Hepatic stellate cell (primary cell): ENCODE measurements around the gene TLE5.
A peak's percentile ranks its signal among the peaks of the same experiment; 100 is the strongest.
"Not testable (repeated sequence)": the region's sequence is repeated elsewhere in the genome, so short reads cannot be mapped to it uniquely, and the experiment has no call there.

ENCODE experiments used
- DNase-seq: peaks from one replicate; pipeline ENCODE4 v3.0.0; 2011; ENCODE audit warnings: low spot score

The TLE5 gene

DNA sequence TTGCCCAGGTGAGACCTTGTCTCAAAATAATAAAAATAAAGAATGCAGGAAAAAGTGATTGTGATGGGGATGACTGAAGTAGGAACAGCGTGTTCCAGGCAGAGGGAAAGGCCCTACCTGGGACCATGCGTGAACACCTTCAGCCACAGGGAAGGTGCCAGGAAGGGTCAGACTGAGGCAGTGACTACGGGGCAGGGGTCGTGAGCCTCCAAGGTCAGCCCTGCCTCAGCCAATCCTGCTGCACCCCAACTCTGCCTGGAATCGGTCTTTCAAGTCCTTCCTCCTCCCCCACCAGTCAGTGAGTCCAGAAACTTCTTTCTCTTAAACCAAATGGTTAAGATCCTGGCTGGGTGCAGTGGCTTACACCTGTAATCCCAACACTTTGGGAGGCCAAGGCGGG, 17.1 kb downstream of the TLE5 start:
- DNase-seq: no peak

DNA sequence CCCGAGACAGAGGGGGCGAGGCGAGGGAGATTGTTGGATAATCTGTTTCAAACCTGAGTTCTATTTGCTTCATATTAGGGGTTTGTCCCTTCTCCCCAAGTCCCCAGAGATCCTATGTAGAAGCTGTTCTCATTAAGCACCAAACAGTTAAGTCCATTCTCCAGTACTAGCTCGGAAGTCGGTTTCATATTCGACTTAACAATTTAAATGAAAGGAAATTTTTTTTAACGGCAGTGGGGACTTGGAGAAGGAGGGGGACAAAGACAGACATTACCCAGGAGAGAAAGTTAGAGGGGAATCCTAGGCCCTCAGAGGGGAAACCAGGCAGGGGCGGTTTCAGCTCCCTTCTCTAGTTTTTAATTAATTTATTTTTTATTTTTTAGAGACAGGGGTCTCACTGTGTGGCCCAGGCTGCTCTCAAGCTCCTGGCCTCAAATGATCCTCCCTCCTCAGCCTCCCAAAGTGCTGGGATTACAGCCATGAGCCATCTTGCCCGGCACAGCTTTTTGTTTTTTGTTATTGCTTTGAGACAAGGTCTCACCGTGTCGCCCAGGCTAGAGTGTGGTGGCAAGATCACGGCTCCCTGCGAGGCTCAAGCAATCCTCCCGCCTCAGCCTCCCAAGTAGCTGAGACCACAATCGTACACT, 19.6 kb downstream of the TLE5 start:
- DNase-seq: no peak

DNA sequence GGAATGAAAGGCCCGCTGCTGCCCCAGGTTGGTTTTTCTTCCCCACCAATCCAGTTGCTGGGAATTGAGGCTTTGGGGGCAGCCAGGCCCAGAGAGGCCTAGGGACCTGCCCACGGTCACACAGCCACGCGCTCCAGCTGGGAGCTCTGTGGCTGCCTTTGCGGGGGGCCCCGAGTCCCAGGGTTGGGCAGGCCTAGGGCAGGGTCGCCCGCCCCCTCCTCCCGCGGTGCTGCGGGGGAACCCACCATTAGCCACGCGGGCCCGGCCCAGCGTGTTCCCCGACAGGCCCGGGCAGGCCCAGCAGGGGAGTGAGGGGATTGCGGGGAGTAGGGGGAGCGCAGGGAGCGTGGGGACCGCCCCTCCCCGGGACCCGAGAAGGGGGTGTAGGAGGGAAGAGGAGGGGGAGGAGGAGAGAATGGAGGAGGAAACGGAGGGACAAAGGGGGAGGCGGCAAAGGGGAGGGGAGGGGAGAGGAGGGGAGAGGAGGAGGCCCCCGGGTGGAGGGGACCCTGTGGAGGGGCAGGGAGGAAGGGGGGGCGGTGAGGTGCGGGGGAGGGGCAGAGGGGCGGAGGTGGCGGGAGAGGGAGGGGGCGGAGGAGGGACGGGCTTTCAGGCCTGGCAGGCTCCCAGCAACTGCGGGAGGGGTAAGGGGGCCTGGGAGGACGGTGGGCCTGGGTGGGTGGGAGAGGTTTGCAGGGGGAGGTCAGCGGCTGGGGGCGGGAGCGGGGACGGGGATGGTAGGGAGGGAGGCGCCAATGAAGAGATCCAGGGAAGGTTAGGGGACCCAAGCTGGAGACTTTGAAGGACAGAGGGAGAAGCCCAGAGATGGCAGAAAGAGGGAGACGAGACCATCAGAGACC, 20.3 kb downstream of the TLE5 start:
- no peak for DNase-seq

DNA sequence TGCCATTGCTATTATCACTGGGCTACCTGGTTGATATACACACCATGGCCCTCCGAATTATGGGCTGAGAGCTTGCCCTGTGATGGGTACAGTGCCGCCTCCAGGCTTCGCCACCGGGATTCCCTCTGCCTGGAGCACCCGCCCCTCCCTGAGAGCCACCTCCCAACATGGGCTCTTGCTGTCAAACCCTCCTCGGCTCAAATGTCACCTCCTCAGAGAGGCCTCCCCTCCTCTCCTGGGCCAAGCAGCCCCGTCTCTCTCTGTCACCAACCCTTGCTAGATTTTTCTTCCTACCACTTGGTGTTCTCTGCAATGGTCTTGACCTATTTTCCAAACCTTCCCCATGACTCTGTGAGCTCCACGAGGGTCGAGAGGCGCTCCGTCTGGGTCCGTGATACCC, 21.0 kb downstream of the TLE5 start:
- no peak for DNase-seq

DNA sequence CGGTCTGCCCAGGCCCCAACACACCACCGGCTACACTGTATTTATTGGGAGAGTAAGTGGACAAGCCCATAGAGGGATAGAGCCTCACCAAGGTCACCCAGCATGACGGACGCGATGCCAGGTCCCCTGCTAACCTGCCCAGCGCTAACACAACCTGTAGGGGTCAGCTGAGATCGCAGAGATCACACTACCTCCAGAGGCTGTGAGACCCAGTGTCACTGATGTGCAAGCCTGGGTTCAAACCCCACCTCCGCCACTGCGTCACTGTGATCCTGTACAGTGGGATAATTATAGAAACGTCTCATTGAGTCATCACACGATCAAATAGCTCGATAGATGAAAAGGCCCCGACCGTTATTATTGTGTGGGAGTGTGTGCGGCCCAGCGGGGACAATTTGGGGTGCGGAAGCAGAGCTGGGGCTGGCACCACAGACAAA, 22.6 kb downstream of the TLE5 start:
- no peak for DNase-seq

DNA sequence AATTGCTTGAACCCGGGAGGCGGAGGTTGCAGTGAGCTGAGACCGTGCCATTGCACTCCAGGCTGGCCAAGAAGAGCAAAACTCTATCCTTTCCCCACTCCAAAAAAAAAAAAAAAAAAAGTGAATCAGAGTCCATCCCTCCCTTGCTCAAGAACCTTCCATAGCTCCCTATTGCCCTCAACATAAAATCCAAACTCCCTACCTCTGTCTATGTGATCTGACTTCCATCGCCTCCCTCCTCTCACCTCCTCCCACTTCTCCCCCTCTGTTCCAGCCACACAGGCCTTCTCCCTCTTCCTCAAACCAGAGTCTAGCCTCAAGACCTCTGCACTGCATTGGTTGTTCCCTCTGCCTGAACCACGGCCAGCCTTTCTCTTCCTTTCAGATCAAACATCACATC, 23.2 kb downstream of the TLE5 start:
- DNase-seq: no peak

DNA sequence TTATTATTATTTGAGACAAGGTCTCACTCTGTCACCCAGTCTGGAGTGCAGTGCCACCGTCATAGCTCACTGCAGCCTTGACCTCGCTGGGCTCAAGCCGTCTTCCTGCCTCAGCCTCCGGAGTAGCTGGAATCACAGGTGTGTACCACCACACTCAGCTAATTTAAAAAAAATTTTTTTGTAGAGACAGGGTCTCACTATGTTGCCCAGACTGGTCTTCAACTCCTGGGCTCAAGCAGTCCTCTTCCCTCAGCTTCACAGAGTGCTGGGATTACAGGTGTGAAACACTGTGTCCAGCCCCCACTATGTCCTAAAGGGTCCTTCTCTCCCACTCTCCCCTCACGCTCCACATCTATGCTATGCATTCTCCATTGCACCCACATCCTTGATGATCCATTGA, 24.1 kb downstream of the TLE5 start:
- no peak for DNase-seq

DNA sequence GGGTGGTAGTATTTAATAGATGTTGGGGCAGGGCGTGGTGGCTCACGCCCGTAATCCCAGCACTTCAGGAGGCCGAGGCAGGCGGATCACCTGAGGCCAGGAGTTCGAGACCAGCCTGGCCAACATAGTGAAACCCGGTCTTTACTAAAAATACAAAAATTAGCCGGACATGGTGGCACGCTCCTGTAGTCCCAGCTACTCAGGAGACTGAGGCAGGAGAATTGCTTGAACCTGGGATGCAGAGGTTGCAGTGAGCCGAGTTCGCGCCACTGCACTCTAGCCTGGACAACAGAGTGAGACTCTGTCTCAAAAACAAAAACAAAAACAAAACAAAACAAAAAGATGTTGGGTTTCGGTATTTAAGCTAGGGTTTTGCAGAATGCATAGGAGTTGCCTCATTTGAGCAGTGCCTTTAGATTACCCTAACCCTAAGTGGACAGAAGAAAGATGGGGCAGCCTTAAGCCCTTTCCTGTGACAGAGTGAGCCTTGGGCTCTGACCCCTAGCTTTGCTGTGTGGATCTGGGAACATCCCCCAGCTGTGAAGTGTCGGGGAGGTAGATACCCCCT, 25.2 kb downstream of the TLE5 start:
- DNase-seq: not testable (repeated sequence)

DNA sequence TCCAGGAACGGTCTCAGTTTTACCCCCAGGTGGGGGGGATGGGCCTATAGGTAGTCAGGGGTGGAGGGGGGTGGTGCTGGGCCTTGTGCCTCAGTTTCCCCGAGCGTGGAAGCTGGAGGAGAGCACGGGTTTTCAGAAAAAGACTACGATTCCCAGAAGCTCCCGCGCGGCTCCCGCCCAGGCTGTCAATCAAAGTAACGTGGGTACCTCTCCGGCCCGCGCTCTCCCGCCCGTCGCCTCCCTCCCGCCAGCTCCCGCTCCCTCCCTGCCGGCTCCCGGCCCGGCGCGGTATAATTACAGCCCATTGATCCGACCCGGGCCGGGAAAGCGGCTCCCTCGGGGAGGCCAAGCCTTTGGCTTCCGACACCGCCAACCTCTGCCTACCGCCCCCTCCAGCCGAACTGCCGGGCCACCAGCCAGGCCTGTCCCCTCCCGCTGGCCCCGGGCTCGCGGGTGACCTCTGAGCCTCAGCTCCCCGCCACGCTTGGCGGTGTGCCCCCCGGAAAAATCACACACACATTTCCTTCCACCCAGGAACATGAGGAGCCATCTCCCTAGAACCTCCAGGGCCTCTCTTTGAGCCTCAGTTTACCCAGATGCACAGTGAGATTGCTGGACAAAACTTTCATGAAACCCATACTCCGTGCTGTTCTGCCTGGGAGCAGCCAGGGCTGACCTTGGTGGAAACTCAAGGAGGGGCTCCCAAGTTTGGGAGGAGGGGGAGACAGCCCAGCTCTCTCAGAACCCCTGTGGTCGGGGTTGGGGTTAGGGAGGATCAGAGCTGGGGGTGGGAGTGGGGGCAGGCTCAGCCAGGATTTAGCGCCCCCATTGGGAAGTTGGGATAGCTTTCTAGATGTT, 25.9 kb downstream of the TLE5 start:
- DNase-seq: peak; percentile 92

DNA sequence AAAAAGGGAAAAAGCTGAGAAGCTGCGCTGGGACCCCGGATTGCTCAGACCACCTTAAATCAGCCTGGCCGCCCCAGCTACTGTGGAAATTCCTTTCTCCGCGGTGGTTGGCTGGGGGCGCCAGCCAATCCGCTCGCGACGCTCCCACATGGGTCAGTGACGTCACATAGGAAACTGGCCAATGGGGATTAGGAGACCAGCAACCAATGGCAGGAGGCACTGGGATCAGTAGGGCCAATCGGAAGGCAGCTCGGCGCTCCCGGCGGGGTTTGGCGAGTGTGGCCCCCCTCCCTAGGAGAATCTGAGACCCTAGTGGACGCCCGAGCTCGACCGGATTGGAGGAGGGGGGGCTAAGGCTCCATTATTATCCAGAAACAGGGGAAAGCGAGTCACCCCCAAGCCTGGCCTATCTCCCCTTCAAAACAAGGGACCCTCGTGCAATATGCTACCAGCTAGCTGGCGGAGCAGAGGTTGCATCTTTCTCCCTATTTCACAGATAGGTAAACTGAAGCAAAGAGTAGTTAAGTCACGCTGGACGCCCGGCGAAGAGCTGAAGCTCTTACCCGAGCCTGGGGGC, 26.7 kb downstream of the TLE5 start:
- DNase-seq: peak; percentile 100

DNA sequence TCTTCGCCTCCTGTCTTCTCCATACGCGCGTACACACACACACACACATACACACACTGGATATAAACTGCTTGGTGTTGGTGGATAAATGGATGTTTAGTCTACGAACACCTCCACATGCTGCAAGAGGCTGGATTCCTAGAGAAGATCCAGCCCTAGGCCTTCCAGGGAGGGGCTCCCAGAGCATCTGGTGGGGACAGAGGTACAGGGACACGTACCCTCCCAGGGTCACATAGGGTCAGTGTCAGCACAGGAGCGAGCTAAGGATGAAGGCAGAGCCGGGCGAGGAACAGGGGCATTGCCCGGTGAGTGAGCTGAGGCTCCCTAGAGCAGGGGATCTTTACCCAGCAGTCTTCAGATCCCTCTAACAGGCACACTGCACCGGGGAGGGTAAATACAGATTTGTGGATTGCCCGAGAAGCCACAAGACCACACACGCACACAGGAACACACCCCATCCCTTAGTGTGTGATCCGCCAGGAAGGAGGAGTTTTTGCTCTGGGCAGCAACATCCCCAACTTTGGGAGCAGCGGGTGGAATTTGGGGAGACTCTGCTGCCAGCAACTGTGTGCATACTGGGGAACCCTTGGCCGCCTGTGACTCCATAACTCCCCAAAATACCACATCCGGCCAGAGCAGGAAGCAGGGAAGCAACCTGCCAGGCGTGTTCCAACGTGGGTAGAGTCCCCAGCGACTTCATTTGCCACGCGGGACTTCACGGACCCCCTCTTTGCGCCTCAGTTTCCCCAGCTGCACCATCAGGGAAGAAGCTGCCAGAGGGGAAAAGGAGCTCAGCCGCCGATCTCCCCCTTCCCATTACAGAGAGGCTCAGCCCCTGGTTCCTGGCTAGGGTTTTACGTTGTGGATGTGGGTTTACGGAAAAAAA, 27.4 kb downstream of the TLE5 start:
- DNase-seq: peak; percentile 50

DNA sequence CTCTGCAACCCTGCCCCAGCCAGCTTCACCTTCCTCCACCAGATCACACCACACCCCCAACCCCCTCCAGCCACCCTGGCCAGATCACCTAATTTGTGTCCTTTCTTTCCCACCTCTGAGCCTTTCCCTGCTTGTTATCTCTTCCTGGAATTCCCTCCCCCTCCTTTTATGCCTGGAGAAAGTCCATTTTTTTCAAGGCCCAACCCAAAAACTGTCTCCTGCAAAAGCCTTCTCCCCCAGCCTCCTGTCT, 28.0 kb downstream of the TLE5 start:
- no peak for DNase-seq

DNA sequence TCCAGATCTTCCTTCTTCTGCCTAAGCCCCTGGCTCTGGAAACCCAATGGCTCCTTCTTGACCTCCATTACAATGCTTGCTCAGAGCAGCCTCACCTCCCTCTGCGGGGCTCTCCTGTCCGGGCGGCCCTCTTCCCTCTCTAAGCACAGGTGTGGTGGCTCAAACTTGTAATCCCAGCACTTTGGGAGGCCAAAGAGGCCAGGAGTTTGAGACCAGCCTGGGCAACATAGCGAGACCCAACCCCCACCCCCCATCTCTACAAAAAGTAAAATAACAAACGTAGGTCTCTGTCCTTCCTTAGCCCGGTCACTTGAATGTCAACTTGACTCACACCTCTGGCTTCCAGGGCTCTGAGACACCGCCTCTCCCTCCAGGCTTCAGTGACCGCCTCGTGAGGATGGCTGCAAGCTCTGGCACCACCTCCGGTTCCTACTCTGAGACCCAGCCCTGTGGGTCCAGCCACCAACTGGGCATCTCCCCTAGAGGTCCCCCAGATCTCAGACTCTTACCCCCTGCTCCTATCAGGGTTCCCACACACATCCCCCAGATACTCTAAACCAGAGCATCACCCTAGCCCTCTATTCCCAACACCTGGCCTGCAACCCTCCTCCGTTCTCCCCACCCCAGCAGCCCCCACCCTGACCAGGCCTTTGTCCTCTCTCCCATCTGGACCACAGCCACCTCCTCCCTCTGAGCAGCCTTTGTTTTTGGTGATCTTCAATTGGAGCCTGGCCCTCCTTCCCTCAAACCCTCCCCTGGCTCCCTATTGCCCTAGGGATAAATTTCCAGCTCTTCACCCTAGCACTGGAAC, 28.5 kb downstream of the TLE5 start:
- DNase-seq: no peak

DNA sequence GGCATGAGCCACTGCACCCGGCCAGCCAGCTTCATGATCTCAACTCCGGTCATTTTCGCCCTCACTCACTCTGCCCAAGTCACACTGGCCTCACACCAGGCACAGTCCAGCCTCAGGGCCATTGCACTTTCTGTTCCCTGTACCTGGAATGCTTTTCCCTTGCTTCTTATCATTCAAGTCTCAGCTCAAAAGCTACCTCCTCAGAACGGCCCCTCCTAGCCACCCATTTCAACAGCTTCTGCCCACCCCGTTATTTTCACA, 30.8 kb downstream of the TLE5 start:
- no peak for DNase-seq

DNA sequence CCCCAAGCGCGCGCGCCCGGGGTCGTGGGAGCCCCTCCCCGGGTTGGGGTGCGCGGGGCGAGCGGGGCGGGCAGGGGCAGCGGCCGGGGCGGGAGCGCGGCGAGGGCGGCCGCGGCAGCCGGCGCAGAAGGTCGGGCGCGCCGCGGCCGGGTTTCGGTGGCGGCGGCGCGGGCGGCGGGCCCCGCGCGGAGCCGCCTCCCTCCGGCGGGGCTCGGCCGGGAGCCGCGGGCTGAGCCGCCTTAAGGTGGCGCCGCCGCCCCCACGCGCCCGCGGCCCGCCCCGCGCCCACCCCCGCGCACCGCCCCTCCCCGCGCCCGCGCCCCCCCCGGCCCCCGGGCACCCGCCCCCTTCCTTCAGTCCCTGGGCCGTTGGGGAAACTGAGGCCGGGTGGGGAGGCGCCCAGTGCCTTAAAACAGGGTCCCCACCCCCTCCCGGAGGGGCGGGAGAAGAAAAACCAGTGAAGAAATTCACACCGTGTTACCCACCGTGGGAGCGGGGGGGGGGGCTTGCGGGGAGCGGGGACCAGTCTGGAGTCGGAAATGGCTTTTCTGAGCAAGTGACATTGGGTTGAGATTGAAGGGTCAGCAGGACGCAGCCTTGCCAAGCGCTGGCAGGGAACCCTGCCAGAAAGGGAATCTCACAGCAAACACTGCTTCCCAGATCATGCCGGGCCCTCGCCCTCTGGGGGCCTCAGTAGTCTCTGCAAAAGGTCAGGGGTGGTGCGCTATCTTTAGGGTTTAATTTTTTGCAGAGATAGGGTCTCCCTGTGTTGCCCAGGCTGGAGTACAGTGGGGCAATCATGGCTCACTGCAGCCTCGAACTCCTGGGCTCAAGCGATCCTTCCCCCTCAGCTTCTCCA, 33.0 kb downstream of the TLE5 start, which contains the start of gene TLE2:
Gene TLE2, minus strand, starts transcription at position 216 of the 859 bp plus-strand sequence. CDS start 376 bp downstream, outside the sequence.
- no peak for DNase-seq

DNA sequence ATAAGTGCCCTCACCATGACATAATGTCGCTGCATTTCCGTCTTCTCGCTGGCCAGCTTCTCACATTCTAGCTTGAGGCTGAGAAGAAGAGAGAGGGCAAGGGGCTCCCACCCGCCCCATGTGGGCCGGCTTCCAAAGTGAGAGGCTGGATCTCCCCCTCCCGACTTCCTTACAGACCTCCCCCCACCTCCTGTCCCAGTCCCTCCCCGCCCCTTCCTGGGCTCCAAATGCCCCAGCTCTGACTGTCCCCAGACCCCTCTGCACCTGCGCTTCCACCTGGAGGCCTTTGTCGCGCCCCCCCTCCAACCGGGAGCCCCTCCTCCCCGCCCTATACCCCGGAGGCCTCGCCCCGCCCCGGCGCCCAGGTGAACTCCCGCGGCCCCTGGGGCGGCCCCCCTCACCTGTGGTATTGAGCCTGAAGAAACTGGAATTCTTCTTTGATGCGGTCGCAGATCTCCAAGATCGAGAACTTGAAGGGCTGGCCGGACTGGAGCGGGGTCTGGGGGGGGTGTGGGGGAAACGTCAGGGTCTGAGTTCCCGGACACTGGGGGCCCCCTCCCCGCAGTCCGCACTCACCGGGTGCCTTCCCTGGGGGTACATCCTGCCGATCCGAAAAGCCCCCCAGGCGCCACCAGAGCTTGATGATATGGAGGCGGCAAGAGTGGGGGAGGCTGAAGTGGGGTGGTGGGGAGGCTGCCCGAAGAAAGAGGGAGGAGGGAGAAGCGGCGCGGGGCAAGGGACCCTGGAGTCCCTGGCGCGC, 33.8 kb downstream of the TLE5 start:
- DNase-seq: no peak

DNA sequence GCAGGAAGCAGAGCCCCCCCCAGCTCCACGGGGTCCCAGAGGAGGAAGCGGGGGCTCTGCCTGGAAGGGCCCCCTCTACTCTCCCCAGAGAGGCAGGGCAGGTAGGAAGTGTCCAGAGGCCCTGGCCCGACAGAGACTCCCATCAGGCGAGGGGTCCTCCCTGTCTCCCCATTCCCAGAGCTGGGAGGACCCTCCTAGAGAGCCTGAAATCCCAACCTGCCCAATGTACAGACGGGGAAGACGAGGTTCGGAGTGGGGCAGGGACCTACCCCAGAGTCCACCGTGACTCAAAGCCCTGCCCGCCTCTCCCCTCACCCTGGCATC, 34.4 kb downstream of the TLE5 start:
- no peak for DNase-seq

DNA sequence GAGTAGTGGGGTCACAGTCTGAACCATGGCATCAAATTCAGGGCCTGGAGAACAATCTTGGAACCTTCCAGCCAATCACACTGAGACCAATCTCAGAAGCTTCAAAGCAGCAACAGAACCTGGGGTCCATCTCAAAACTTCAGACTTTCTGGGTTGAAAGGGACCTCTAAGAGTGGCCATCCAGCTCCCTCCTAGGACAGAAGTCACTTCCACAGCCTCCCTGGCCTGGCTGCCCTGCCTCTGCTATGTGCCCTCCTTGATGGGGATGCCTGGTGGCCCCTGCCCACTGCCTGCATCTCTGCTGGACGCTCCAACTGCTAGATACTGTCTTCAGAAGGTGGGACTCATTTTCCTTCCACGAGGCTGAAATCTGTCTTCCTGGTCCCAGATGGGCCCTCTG, 35.0 kb downstream of the TLE5 start:
- no peak for DNase-seq

DNA sequence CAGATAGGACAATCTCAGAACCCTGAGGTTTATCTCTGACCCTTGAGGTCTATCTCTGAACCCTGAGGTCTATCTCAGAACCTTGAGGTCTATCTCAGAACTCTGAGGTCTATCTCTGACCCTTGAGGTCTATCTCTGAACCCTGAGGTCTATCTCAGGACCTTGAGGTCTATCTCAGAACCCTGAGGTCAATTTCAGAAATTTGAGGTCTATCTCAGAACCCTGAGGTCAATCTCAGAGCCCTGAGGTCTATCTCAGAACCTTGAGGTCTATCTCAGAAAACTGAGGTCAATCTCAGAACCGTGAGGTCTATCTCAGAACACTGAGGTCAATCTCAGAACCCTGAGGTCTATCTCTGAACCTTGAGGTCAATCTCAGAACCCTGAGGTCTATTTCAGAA, 35.5 kb downstream of the TLE5 start:
- no peak for DNase-seq
